ENCODE results near the gene NUP43.

Gene NUP43

GRCh38 chr6:149752600-149753373, 6.5 kb upstream of the NUP43 start:
- TF ChIP-seq CTCF (IDR thresholded peaks at IDR 0.05): no peak

- no peak for TF ChIP-seq CTCF (IDR thresholded peaks at IDR 0.05)
These were observed 4.9 kb upstream of the NUP43 start for GRCh38 chr6:149751239-149751638.

- TF ChIP-seq CTCF (IDR thresholded peaks at IDR 0.05): no peak
These were observed 3.8 kb upstream of the NUP43 start for GRCh38 chr6:149750136-149750609.

GRCh38 chr6:149749594-149750135, 3.3 kb upstream of the NUP43 start, which contains the start of gene PCMT1:
TSS of gene PCMT1 (plus strand) at chr6:149749741. CDS start at chr6:149749902, 161 bp downstream.
- no peak for TF ChIP-seq CTCF (IDR thresholded peaks at IDR 0.05)

GRCh38 chr6:149734915-149735314, 11.4 kb downstream of the NUP43 start:
- TF ChIP-seq CTCF (IDR thresholded peaks at IDR 0.05): no peak

GRCh38 chr6:149733089-149733720, 13.1 kb downstream of the NUP43 start:
- no peak for TF ChIP-seq CTCF (IDR thresholded peaks at IDR 0.05)

- TF ChIP-seq CTCF (IDR thresholded peaks at IDR 0.05): no peak
These were observed 16.5 kb downstream of the NUP43 start for GRCh38 chr6:149729824-149730223.
